Amniotic stem cell (primary cell): ENCODE measurements around the gene PNMA8A.

Experiments
- DNase-seq: peaks from one replicate; lab custom pipeline; 2025; lab: John Stamatoyannopoulos, UW

Gene PNMA8A

DNA sequence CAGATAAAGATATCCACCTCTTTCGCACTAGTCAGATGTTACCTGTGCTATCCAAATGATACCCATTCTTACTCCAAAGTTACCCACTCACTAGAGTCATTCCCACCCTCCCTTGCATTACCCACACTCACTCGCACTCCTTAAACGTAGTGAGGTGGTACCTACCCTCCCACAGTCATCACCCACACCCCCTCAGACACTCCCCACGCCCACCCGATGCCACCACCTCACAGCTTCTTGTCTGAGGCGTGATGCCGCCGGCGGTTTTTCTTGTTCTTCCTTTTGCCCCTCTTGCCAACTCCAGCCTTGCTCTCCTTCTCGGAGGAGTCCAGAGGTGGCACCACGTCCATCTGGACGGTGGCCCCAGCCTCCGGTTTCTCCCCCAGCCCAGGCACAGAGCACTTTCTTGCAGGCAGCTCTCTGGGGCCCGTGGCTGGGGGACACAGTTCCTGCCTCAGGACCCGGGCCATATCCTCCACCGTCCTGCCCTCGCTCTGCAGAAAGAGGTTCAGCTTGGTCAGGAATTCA is 43.8 kb downstream of the PNMA8A start:
- no peak for DNase-seq

- DNase-seq: peak; percentile 64
These were observed 44.7 kb downstream of the PNMA8A start for GRCh38 chr19:46426506-46427162.

DNA sequence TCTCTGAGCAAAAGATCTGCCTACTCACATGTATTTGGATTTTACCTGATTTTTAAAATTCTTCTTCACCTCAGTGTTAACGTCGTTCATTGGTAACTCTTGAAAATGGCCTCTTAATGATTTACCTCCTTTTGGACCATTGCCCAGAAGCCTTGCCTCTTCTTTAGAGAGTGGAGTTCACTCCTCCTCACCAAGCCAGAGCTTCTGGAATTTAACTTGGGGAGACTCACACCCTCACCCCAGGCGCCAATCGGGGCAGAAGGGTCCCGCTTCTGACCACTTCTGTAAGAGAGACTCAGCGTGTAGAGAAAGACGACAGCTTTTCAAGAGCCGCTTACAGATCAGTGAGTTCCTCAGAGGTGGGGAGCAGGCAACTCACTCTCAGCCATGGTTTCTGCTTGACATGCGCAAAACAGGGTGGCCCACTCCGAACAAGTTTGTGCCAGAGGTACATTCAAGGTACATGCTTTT is 45.3 kb downstream of the PNMA8A start:
- no peak for DNase-seq

GRCh38 chr19:46423188-46423587 is 48.2 kb downstream of the PNMA8A start:
- no peak for DNase-seq

DNA sequence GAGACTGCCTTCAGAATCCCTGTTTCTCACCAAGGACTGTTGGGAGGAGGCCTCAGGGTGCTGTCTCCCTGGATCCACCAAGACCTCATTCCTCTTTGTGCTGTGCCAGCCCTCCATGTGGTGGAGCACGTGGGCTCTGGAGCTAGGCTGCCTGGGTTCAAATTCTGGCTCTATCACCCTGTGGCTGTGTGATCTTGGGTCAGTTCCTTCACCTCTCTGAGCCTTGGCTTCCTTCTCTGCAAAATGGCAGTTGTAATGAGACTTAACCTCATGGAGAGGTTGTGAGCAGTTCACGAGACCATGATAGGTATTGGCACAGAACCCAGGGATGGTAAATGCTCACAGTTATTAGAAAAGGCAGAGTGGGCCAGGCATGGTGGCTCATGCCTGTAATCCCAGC is 49.0 kb downstream of the PNMA8A start:
- DNase-seq: no peak

GRCh38 chr19:46420056-46420455 is 51.3 kb downstream of the PNMA8A start:
- no peak for DNase-seq
